ENCODE results near the gene PARD3B. TPM values are rescaled to one million over a fixed set of nuclear protein-coding genes. Genes with fewer than 3 reads are reported as not detected.

Gene PARD3B
- total and polyA plus RNA-seq, 8 donors: 18.5 to 24.6 (median 21.1) TPM

- Histone ChIP-seq H3K4me1 (no peaks in the 10 kb centered on the region), H3K27ac (no peak overlapping the region), H3K36me3 (no peaks in the 10 kb centered on the region), H3K4me3 (no peak overlapping the region), H3K27me3 (no peaks in the 10 kb centered on the region), H3K9me3 (no peaks in the 10 kb centered on the region)
- intact Hi-C loops (cut with DNase I): no loop called here
- ATAC-seq: no peak
- DNase-seq: no peak
- no peak for TF ChIP-seq CTCF (IDR thresholded peaks at IDR 0.05)
These were observed 500.4 kb downstream of the PARD3B start for GRCh38 chr2:205045706-205046105.

GRCh38 chr2:205047273-205047839 is 502.1 kb downstream of the PARD3B start:
- H3K27ac ChIP-seq: no peak overlapping the region
- H3K27me3 ChIP-seq: no peaks in the 10 kb centered on the region
- H3K36me3 ChIP-seq: no peaks in the 10 kb centered on the region
- DNase-seq (no peak), ATAC-seq (no peak)
- TF ChIP-seq CTCF (IDR thresholded peaks at IDR 0.05): no peak
- intact Hi-C loops (cut with DNase I): no loop called here
- H3K4me3 ChIP-seq: no peak overlapping the region
- H3K4me1 ChIP-seq: no peaks in the 10 kb centered on the region
- H3K9me3 ChIP-seq: no peaks in the 10 kb centered on the region

GRCh38 chr2:205051417-205051816 is 506.1 kb downstream of the PARD3B start:
- no peaks in the 10 kb centered on the region for H3K36me3 ChIP-seq
- no peak overlapping the region for H3K27ac ChIP-seq
- DNase-seq (no peak), ATAC-seq (no peak)
- no peak overlapping the region for H3K4me3 ChIP-seq
- no peak for TF ChIP-seq CTCF (IDR thresholded peaks at IDR 0.05)
- H3K27me3 ChIP-seq: no peaks in the 10 kb centered on the region
- intact Hi-C loops (cut with DNase I): no loop called here
- no peaks in the 10 kb centered on the region for H3K9me3 ChIP-seq
- no peaks in the 10 kb centered on the region for H3K4me1 ChIP-seq

- Histone ChIP-seq H3K9me3 (peaks cover 0 to 1% of the 10 kb centered on the region in 2 donors), H3K36me3 (no peaks in the 10 kb centered on the region), H3K4me3 (no peak overlapping the region), H3K27ac (no peak overlapping the region), H3K27me3 (no peaks in the 10 kb centered on the region), H3K4me1 (no peaks in the 10 kb centered on the region)
- no peak for TF ChIP-seq CTCF (IDR thresholded peaks at IDR 0.05)
- DNase-seq: no peak
- intact Hi-C loops (cut with DNase I): no loop called here
- no peak for ATAC-seq
These were observed 507.5 kb downstream of the PARD3B start for GRCh38 chr2:205052781-205053180.

GRCh38 chr2:205053827-205054410 is 508.6 kb downstream of the PARD3B start:
- no peak for TF ChIP-seq CTCF (IDR thresholded peaks at IDR 0.05)
- Histone ChIP-seq H3K4me3 (no peak overlapping the region), H3K9me3 (peaks cover 0 to 7% of the 10 kb centered on the region in 2 donors), H3K27me3 (no peaks in the 10 kb centered on the region), H3K36me3 (no peaks in the 10 kb centered on the region), H3K4me1 (no peaks in the 10 kb centered on the region), H3K27ac (no peak overlapping the region)
- ATAC-seq (no peak), DNase-seq (peak in 2 of 4 donors; percentile 35 to 40)
- intact Hi-C loops (cut with DNase I): no loop called here
